HG02678 (cell line): ENCODE data around the gene SMTNL1.

Experiments
- ATAC-seq: cut with Tn5 transposase; IDR thresholded peaks from one replicate; pipeline ENCODE4 v1.9.1; 2021; ENCODE audit warnings: mild to moderate bottlenecking, moderate library complexity; ENCODE audit not compliant: unreplicated experiment

The SMTNL1 gene

DNA sequence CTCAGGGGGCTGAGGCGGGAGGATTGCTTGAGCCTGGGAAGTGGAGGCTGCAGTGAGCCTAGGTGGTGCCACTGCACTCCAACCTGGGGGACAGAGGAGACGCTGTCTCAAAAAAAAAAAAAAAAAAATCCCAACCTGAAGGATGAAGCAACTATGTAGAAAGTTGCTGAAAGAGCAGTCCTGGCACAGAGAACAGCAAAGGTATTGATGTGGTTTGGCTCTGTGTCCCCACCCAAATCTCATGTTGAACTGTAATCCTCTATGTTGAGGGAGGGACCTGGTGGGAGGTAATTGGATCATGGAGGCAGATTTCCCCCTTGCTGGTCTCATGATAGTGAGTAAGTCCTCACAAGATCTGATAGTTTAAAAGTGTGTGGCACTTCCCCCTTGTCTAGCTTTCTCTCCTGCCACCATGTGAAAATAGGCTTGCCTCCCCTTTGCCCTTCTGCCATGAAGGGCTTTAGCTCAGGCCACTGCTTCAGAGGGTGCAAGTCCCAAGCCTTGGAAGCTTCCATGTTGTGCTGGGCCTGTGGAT, 49.4 kb downstream of the SMTNL1 start:
- no peak for ATAC-seq

DNA sequence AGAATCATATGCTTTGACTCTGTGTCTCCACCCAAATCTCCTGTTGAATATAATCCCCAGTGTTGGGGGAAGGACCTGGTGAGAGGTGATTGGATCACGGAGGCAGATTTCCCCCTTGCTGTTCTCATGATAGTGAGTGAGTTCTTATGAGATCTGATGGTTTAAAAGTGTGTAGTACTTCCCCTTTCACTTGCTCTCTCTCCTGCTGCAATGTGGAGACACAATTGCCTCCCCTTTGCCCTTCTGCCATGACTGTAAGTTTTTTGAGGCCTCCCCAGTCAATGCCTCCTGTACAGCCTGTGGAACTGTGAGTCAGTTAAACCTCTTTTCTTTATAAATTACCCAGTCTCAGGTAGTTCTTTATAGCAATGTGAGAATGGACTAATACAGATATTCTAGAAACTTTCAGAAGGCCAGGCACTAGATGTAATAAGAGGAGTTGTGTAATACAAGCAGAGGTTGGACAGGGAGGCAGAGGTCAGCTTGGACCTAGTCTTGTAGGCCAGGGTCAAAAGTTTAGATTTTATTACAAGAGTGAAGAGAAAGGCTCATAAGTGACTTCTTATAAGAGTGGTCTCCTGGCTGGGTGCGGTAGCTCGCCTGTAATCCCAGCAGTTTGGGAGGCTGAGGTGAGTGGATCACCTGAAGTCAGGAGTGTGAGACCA, 50.8 kb downstream of the SMTNL1 start:
- no peak for ATAC-seq

DNA sequence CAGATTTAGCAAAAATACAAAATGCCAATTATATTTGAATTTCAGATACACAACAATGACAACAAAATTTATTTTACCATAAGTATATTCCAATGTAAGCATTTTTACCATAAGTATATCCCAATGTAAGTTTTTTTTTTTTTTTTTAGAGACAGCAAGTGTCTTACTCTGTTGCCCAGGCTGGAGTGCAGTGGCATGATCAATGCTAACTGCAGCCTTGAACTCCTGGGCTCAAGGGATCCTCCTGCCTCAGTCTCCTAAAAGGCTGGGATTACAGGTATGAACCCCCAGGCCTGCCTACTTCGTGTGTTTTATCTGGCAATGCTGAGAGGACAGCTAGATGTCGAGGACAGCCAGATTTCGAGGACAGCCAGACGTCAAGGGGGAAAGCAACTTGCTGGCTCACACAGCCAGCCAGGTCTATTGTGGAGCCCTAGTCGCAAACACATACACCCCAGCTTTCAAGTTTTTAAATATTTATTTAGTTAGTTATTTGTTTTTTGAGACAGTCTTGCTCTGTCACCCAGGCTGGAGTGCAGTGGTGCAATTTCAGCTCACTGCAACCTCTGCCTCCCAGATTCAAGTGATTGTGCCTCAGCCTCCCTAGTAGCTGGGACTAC, 59.0 kb downstream of the SMTNL1 start:
- no peak for ATAC-seq

DNA sequence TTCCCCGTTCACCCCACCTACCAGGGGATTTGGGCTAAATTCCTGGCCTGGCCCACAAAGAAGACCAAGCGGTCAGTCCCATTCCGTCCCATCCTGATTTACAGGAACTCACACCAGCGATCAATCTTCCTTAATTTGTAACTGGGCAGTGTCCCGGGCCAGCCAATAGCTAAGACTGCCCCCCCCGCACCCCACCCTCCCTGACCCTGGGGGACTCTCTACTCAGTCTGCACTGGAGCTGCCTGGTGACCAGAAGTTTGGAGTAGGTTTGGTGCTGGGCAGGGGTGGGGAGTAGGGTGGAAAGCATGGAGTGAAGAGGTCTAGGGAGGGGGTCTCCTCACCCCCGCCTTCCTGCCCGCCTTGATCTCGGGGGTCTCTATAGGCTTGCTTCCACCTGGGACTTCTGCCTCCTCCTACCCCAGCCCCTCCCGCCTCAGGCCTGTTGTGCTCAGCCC, 60.1 kb downstream of the SMTNL1 start, which contains the start of gene SERPING1:
SERPING1 (plus strand) TSS at position 225 of the 455 bp plus-strand sequence. CDS start 586 bp downstream, outside the sequence.
- no peak for ATAC-seq

DNA sequence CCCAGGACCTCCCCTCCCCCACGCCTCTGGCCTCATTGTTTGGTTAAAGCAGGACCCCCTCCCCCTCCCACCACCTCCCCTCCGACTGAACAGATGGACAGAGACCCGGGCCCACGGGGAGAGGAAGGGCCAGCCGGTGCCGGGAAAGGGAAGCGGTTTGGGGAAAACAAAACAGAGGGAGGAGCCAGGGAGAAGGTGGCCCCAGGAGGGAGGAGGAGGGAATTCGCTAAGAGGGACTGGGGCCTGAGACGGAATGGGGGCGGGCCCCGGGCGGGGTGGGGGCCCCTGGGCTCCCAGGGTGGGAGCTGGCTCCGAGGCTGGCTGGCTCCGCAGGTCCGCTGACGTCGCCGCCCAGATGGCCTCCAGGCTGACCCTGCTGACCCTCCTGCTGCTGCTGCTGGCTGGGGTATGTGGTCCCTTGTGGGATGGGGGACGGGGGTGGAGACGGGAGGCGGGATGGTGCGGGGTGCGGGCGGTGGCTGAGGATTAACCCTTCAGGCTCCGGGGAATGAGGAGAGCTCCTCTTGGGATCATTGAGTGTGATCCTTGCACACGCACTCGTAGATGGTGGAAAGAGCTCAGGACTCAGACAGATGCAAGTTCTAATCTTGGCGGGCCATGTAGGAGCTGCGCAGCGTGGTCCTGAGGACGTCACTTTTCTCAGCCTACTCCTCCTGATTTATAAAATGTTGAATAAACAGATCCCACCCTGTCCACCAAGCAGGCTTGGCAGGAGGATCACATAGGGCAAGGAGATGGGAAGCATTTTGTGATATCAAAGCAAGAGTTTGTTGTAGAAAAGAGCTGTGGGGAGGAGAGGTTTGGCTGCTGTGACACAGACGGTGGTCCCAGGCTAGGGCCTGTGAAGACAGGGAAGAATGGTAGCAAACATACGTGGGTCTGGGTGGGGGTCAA, 60.8 kb downstream of the SMTNL1 start:
- ATAC-seq: no peak

DNA sequence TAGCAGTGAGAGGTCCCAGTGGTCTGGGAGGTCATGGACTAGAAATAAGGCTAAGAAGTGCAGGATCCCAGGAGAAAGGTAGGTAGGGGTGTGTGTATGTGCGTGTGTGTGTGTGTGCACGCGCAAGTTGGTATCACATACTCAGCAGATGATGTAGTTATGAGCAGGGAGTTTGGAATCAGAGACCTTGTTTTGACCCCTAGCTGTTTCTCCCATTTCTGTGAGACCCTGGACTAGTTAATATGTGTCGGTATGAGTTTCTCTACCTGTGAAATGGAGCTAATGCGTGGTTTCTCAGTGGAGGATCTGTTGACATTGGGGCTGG, 61.4 kb downstream of the SMTNL1 start:
- no peak for ATAC-seq

DNA sequence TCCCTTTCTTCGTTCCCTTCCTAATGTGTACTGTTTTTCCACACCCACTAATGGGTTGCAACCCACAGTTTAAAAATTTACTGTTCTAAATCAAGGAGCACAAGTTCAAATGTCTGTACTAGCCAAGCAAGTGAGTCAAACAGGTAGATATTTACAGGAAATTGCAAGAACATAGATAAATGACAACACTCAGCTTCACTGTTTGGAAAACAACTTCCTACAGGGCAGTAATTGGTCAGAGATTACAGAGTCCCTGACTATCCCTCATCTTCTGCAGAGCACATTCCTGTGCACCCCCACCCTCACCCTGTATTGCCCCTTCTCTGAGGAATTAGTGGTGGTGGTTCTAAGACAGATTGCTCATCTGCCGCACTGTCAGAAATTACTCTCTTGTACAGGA, 62.0 kb downstream of the SMTNL1 start:
- ATAC-seq: no peak
